ENCODE measurements around the gene PALLD.

PALLD gene

GRCh38 chr4:168731706-168732414 lies 235.0 kb downstream of the PALLD start:
- DNase-seq, result no peak

- DNase-seq, result no peak
Observed at GRCh38 chr4:168732714-168733113, 235.9 kb downstream of the PALLD start.

- no peak for DNase-seq
Observed at GRCh38 chr4:168734703-168735678, 238.1 kb downstream of the PALLD start.

- no peak for DNase-seq
Observed at GRCh38 chr4:168735735-168736134, 238.9 kb downstream of the PALLD start.

- no peak for DNase-seq
Observed at GRCh38 chr4:168736860-168737805, 240.3 kb downstream of the PALLD start.

GRCh38 chr4:168737806-168738172 lies 240.9 kb downstream of the PALLD start:
- DNase-seq, result no peak

GRCh38 chr4:168739886-168740285 lies 243.0 kb downstream of the PALLD start:
- no peak for DNase-seq

- DNase-seq, result no peak
Observed at GRCh38 chr4:168740691-168741090, 243.8 kb downstream of the PALLD start.

- DNase-seq, result no peak
Observed at GRCh38 chr4:168741281-168742173, 244.7 kb downstream of the PALLD start.

- no peak for DNase-seq
Observed at GRCh38 chr4:168743131-168743530, 246.3 kb downstream of the PALLD start.

- DNase-seq, result no peak
Observed at GRCh38 chr4:168743601-168744000, 246.7 kb downstream of the PALLD start.

- no peak for DNase-seq
Observed at GRCh38 chr4:168744021-168744420, 247.2 kb downstream of the PALLD start.

GRCh38 chr4:168748807-168749206 lies 252.0 kb downstream of the PALLD start:
- DNase-seq, result no peak

- DNase-seq, result no peak
Observed at GRCh38 chr4:168751263-168752225, 254.7 kb downstream of the PALLD start.

GRCh38 chr4:168755598-168756477 lies 259.0 kb downstream of the PALLD start:
- no peak for DNase-seq

GRCh38 chr4:168757500-168757899 lies 260.6 kb downstream of the PALLD start:
- DNase-seq, result no peak

GRCh38 chr4:168758351-168758876 lies 261.6 kb downstream of the PALLD start:
- peak; percentile 16 for DNase-seq

- no peak for DNase-seq
Observed at GRCh38 chr4:168759321-168759720, 262.5 kb downstream of the PALLD start.

Measured in right kidney (tissue), 1 donor.